Lung (tissue), 12 donors: ENCODE data around the gene SH3PXD2A. TPM values are rescaled to one million over a fixed set of nuclear protein-coding genes. Genes with fewer than 3 reads are reported as not detected.

Experiments used
- ATAC-seq: fragments of 200-7000 bp; cut with Tn5 transposase; one replicate; pipeline ENCODE4 v1.9.1; 2020; ENCODE audit warnings: moderate number of reproducible peaks; ENCODE audit not compliant: insufficient read depth, low FRiP score
- DNase-seq, 3 donors: peaks; one replicate each; pipeline ENCODE4 v3.0.0-alpha.2; 2013 to 2017
- H3K27ac ChIP-seq, 2 donors: one replicate each; pipeline ENCODE4 v1.5.1; 2013; ENCODE audit warnings: mild to moderate bottlenecking in 2 of 2, moderate library complexity in 2 of 2, control low read depth in 1 of 2, inconsistent platforms in 1 of 2, low read depth in 1 of 2, low read length in 1 of 2
- H3K27me3 ChIP-seq, 3 donors: one replicate each; pipeline ENCODE4 v1.5.1; 2013; ENCODE audit warnings: low read length in 2 of 3; ENCODE audit not compliant: control insufficient read depth in 3 of 3, insufficient read depth in 3 of 3
- H3K36me3 ChIP-seq, 4 donors: one replicate each; pipeline ENCODE4 v1.5.1; 2013; ENCODE audit warnings: low read length in 4 of 4, mild to moderate bottlenecking in 1 of 4, moderate library complexity in 1 of 4; ENCODE audit not compliant: control insufficient read depth in 4 of 4, insufficient read depth in 4 of 4
- H3K4me1 ChIP-seq, 5 donors: one replicate each; pipeline ENCODE4 v1.5.1; 2013; ENCODE audit warnings: low read length in 5 of 5, mild to moderate bottlenecking in 2 of 5, moderate library complexity in 1 of 5; ENCODE audit not compliant: control insufficient read depth in 5 of 5, insufficient read depth in 5 of 5
- H3K4me3 ChIP-seq: one replicate; pipeline ENCODE4 v1.5.1; 2013; ENCODE audit warnings: mild to moderate bottlenecking, control low read depth, moderate library complexity
- H3K9ac ChIP-seq, 2 donors: one replicate each; pipeline ENCODE4 v1.5.1; 2013; ENCODE audit warnings: low read length in 2 of 2, control low read depth in 1 of 2; ENCODE audit not compliant: insufficient read depth in 1 of 2
- H3K9me3 ChIP-seq, 4 donors: one replicate each; pipeline ENCODE4 v1.5.1; 2013; ENCODE audit warnings: low read length in 3 of 4, mild to moderate bottlenecking in 1 of 4, moderate library complexity in 1 of 4; ENCODE audit not compliant: control insufficient read depth in 4 of 4, insufficient read depth in 3 of 4
- CTCF ChIP-seq: IDR thresholded peaks from 2 replicates; pipeline ENCODE4 v1.5.1; 2012; ENCODE audit warnings: mild to moderate bottlenecking; ENCODE audit errors: control extremely low read depth, extremely low read depth
- WGBS, 2 donors: extraction: QIAGEN DNeasy Blood & Tissue Kit; methylation state at CpG; one replicate each; pipeline ENCODE4 v1.1.7; 2013; 5-methylcytosine and 5-hydroxymethylcytosine counted together
- polyA plus RNA-seq, 2 donors: library from polyadenylated mRNA; stranded (reverse); fragments of 200-250 nt; gene quantifications; one replicate each; pipeline ENCODE4 v1.2.1, GENCODE V29; 2013
- total RNA-seq, 2 donors: library from RNA; depleted of rRNA in 1 of 2; stranded (reverse); fragments of >200 nt in 1 of 2; gene quantifications; one replicate each; pipeline ENCODE4 v1.2.1, GENCODE V29; 2014 to 2021
- donor health status: control.
- donor health status: control.
- donor health status: Bipolar disorder and iron deficiency.
- donor health status: healthy.
- donor health status: DM: yes; HTN: yes; CAD: no.

SH3PXD2A gene
- total and polyA plus RNA-seq, 4 donors, result 9.9 to 53.2 (median 29.2) TPM

- no peak overlapping the region for H3K9ac ChIP-seq
- no peak for ATAC-seq
- H3K4me3 ChIP-seq, result no peak overlapping the region
- H3K9me3 ChIP-seq, result no peaks in the 10 kb centered on the region
- H3K27me3 ChIP-seq, result no peaks in the 10 kb centered on the region
- 71 to 82% methylated on average over 6 of the region's 6 CpGs for WGBS, 2 donors
- H3K27ac ChIP-seq, result no peak overlapping the region
- TF ChIP-seq CTCF, result no peak
- H3K36me3 ChIP-seq, result peaks cover 0 to 11% (median 0%) of the 10 kb centered on the region in 4 donors
- no peaks in the 10 kb centered on the region for H3K4me1 ChIP-seq
- DNase-seq, result no peak
Observed at GRCh38 chr10:103708627-103709288, 146.6 kb downstream of the SH3PXD2A start.

GRCh38 chr10:103707956-103708626 lies 147.3 kb downstream of the SH3PXD2A start:
- Histone ChIP-seq H3K4me1 (no peaks in the 10 kb centered on the region), H3K4me3 (no peak overlapping the region), H3K9ac (no peak overlapping the region), H3K27me3 (no peaks in the 10 kb centered on the region), H3K27ac (no peak overlapping the region), H3K36me3 (peaks cover 0 to 11% (median 0%) of the 10 kb centered on the region in 4 donors), H3K9me3 (no peaks in the 10 kb centered on the region)
- DNase-seq (no peak), ATAC-seq (no peak)
- TF ChIP-seq CTCF, result no peak
- 81 to 84% methylated on average over 10 of the region's 10 CpGs for WGBS, 2 donors

GRCh38 chr10:103706762-103707161 lies 148.6 kb downstream of the SH3PXD2A start:
- no peak for DNase-seq
- H3K9me3 ChIP-seq, result peaks cover 0 to under 1% (median 0%) of the 10 kb centered on the region in 4 donors
- H3K9ac ChIP-seq, result no peak overlapping the region
- peaks cover 0 to 11% (median 0%) of the 10 kb centered on the region in 4 donors for H3K36me3 ChIP-seq
- no peak for TF ChIP-seq CTCF
- 71 to 85% methylated on average over 6 of the region's 6 CpGs for WGBS, 2 donors
- H3K4me1 ChIP-seq, result no peaks in the 10 kb centered on the region
- H3K4me3 ChIP-seq, result no peak overlapping the region
- no peak for ATAC-seq
- no peaks in the 10 kb centered on the region for H3K27me3 ChIP-seq
- H3K27ac ChIP-seq, result no peak overlapping the region
